Measurements from ENCODE around the gene CACHD1.

Gene CACHD1

DNA sequence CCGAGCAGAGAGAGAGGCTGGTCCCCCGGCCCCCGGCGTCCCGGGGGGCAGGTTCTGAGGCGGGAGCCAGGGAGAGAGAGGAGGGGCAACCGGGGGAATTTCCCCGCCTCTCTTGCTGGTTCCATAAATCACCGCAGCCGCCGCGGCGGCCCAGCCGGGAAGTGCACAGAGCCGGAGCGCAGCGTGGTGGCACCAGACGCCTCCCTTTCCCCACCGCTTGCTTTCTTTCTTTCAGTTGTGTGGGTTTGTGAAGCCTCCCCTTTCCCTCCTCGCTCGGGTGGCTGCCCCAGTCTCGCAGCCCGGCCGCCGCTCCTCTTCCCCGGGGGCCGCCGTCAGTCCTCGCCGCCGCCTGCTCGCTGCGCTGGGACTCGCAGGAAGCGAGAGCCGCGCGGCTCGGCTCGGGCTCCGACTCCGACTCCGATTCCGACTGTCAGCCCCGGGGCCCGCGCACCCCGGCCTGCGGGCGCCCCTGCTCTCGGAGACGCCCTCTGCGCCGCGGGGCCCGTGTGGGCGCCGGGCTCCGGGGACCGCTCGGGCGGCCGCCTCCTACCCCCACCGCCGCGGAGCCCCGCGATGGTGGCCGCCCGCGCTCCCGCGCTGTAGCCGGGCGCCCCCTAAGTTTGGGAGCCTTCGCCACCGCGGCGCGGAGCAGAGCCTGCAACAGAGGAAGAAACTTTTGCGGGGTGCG is at the start of gene CACHD1:
Gene CACHD1 (plus strand): TSS at position 153 of the 688 bp plus-strand sequence. CDS start 616 bp downstream, outside the sequence.
- DNase-seq: peak; percentile 72

DNA sequence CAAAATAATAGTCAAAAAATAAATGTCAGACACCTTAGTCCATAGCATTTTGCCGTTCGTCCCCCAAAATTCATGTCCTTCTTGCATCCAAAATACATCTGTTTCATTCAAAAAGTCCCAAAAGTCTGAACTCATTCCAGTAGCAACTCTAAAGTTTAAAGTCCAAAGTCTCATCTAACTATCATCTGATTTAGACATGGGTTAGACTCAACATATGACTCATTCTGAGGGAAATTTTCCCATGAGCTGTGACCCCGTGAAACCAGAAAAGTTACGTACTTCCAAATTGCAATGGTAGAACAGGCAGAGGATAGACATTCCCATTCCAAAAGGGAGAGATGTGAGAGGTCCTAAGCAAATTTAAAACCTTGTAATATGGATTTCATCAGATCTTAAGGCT is 48.6 kb upstream of the CACHD1 start:
- DNase-seq: no peak

DNA sequence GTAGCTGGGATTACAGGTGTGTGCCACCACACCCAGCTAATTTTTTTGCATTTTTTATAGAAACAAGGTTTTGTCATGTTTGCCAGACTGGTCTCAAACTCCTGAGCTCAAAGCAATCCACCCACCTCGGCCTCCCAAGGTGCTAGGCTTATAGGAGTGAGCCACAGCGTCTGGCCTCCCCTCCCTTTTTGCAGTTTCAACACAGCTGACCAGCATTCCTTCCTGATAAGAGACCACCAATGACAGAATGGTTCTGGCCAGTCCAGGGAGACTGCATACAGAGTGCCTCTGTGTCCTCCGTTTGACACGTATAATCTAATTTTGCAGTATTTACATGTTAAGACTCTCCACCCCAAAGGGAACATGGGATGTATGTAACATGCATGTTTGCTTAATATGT is 46.4 kb upstream of the CACHD1 start:
- DNase-seq: no peak

DNA sequence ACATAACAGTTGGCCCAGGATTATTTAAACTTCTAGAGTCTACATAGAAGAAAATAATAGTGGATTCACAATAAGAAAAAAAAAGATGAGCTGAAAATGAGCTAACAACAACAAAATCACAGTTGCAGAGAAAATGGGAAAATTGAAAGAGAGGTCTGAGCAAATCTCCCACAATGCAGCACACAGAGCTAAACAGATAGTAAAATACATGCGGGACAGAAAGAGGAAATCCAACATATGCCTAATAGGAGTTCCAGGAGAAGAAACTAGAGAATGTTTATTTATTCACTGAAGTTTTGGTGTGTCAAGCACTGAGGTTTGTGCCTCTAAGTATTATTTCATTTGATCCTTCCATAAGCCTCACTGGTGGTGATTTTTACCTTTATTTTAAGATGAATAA is 45.5 kb upstream of the CACHD1 start:
- DNase-seq: no peak

DNA sequence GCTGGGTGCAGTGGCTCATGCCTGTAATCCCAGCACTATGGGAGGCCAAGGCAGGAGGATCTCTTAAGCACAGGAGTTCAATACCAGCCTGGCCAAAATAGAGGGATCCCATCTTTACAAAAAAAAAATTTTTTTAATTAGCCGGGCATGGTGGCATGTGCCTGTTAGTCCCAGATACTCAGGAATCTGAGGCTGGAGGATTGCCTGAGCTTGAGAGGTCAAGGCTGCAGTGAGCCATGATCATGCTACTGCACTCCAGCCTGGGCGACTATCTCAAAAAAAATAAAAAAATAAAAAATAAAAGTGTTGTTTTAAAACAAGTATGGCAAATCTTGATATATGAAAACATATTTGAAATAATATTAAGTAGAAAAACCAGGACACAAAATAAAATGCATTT is 44.4 kb upstream of the CACHD1 start:
- DNase-seq: no peak

DNA sequence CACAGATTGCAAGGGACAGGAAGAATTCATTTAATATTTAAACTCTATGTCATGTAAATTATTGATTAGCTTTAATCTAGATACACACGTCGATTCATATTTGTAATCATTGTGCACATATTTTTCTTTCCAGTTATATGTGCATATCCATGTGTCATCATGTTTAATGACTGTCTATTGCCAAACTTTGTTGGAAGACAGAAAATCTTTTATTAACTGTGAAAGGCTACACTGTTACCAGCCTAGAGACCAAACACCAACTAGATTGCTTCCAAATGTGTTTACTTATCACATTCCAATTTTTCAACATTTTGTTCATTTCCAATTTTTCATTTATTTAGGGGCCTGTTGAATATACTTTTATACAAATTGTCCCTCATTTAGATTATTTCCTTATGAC is 43.2 kb upstream of the CACHD1 start:
- no peak for DNase-seq

DNA sequence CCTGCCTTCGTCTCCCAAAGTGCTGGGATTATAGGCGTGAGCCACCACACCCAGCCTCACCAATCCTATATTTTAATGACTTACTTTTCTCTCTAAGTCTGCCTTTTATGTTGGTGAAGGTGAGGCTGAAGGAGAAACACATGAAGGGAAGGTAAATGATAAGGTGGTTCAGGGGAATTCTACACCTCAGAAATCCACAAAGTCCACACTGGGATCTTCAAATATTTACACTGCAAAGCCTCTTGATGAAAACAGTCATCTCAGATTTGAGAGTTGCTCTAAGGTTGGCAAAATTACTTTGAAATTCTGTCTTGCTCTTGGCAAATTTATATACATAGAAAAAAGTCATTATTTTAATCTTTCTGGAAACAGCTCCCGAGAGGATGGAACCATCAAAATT is 42.0 kb upstream of the CACHD1 start:
- DNase-seq: no peak

DNA sequence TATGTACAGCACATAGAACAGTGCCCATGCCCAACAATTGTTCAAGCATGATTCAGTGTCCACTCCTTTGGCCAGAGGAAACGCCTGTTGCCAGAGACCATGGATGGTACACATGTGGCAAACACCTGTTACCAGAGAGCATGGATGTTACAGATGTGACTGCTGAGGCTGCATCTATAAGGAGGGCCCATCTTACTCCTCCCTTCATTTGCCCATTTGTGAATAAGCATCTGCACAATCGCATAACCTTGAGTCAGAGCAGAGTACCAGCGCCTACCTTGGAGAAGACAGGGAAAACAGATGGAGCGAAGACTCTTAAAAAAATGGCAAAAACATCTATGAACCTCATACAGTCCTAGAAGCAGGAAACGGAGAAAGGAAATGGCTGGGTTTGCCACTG is 36.6 kb upstream of the CACHD1 start:
- DNase-seq: no peak

DNA sequence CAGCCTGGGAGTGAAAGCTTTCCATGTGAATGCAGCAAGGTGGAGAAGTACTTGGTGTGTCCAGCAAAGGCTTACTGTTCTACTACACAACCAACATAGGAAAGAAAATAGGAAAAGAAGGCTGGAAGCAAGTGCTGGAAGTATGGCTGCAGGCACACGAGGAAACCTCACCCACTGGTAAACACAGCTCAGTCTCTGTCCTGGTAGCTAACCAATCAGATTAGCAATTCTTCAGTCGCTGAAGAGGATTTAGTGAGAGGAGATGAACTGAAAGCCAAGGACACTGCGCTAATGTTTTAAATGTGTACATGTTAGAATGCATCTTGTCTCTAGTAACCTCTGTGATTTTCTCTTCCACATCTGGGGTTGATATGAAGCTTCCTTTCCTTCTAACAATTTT is 36.2 kb upstream of the CACHD1 start:
- no peak for DNase-seq

DNA sequence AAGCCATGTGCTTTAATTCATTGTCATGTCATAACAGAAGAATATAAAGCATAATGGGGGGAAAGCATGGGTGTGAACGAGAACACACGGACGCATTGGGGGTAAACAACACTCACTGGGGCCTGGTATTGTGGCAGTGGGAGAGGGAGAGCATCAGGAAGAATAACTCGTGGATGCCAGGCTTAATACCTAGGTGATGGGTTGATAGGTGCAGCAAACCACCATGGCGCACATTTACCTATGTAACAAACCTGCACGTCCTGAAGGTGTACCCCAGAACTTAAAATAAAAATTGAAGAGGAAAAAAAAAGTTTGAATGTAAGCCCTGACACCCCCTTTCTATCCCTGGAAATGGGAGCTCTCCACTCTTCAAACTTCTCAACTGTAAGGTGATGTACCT is 34.9 kb upstream of the CACHD1 start:
- no peak for DNase-seq

DNA sequence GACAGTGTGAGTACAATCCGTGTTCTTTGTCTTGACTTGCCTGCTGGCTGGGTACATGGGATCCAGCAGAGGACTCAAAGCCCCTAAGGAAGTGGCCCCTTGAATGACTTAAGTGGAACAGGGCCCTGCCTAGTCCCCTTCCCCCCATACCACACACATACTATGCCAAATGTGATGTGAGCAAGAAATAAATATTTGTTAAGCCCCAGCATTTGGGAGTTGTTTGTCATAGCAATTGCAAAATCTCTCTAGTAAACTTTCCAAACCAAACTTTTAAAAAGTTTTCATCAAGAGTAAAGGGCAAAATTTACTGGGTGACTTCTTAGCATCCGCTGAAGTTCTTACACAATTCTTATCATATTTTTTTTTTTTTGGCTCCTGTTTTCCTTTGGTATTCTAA is 32.5 kb upstream of the CACHD1 start:
- DNase-seq: no peak

DNA sequence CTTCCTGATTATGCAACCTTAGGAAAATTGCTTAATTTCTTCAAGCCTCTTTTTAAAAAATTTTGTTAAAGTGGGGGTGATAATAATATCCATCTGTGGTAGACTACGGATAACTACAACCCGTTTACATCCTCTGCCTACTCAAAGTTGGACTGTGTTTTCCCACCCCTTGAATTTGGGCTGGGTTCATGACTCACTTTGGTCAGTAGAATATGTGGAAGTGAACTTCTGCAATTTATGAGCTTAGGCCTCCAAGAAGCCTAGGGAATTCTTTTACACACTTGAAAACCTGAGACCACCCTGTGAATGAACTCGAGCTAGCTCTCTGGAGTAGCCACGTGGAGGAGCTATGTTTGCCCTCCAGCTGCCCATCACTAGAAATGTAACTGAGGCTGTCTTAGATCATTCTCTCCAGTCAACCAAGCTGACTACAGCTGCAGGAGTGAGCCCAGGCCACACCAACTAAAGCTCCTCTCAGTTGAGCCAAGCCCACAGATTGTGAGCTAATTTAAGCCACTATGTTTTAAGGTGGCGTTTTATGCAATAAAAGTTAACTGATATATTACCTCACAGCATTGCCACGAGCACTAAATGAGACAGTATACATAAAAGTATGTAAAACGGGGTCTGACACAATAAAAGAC is 29.6 kb upstream of the CACHD1 start:
- no peak for DNase-seq

DNA sequence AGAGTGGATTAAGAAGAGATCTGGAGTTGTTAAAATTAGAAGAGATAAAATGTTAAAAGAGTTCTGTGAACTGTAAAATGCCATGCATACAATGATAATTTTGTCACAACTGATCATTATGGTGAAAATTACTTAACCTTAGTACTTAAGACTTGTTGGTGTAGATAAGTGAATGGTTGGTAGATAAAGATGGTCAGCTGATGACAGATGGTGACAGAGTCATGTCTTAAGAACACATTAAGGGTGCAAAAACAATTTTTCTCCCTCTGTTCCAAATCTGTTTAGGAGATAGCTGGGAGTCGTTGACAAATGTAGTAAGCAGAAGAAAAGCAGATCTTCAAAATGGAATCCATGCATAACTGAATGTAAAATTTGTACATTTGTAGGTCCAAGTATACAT is 18.5 kb upstream of the CACHD1 start:
- no peak for DNase-seq

DNA sequence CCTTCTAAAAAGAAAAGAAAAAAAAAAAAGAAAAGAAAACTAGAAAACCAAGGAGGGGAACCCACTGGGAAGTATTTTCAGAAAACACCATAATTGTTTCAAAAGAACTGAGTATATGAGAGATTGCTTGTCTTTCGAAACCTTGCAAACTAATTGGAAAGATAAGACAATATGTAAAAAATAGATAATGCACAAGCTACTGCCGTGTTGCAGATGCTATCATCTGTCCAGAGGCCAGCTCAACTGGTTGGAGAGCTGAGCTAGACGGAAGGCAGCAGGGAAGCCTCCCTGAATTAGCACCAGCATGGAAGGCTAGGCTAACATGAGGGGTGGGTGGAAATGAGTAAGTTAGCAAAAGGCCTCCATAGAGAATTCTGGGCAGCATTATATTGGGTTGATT is 16.2 kb upstream of the CACHD1 start:
- no peak for DNase-seq

DNA sequence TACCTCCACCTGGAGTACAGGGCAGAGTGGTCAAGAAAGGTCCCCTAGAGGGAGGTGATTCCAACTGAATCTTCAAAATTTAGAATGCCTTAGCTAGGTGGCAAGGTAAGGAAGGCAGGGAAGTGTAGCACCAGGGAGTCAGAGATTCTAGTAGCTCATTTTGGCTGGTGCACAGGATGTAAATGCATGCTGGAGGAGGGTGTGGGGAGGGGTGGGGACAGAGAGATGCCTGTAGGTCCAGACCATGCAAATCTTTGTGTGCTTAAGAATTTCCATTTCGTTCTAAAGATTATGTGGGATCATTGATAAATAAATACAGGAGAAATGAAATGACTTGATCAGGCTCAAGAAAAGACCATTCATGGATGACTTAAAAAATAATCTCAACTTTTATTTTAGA is 11.0 kb upstream of the CACHD1 start:
- no peak for DNase-seq

DNA sequence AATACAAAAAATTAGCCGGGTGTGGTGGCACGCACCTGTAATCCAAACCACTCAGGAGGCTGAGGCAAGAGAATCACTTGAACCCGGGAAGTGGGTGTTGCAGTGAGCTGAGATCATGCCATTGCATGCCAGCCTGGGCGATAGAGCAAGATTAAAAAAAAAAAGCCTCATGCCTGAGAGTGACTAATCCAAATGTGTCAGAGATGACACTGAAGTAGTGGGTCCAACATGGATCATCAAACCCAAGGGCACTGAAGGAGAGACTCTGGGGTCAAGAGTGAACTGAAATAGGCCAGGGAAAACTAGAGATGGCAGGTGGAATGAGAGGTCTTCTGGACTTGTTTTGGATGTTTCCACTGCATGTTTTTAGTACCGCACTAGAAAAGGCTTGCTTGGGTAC is 10.2 kb upstream of the CACHD1 start:
- no peak for DNase-seq

DNA sequence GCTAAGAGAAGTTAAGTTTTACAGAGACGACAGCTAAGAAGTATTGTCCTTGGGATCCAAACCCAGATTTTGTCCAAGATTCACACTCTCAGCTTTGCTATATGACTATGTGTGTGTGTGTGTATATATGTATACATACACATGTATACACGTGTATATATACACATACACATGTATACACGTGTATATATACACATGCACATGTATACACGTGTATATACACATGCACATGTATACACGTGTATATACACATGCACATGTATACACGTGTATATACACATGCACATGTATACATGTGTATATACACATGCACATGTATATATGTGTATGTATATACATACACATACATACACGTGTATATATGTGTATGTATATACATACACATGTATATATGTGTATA is 3.9 kb upstream of the CACHD1 start:
- no peak for DNase-seq

DNA sequence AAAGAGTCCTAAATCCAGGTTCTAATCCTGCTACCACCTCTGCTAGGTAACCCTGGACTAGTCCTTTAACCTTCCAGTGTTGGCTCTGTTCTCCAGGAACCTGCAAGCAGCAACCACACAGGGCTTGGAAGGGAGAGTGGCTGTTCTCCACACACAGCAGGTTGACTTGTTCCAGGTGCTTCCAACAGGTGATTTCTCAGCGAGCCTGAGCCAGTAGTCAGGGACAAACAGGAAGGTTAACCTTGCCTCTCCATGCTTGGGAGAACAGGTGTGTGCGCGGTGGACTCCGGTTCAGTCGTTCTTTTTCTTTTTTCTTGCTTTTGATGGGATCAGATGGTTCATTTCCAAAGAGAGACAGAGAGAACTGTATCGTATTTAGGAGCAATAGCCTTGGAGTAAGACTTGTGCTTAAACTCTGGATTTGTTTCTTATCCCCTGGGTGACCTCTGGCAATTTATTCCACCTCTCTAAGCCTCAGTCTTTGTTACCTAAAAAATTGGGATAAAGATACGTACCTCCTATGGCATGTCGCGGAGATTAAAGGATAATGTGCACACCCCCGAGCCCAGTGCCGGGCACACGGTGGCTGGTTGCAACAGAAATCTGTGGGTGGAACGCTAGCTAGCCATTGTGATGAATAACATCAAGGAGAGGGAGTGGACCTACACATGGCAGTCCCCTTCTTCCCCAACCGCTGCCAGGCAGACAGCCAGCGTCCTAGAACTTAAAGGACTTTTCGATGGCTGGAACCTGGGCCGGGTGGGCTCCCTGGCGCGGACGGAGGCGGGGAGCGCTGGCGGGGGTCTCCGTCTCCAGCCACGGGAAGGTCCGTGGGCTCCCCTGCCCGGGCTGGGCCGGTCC is 583 bp upstream of the CACHD1 start:
- no peak for DNase-seq

DNA sequence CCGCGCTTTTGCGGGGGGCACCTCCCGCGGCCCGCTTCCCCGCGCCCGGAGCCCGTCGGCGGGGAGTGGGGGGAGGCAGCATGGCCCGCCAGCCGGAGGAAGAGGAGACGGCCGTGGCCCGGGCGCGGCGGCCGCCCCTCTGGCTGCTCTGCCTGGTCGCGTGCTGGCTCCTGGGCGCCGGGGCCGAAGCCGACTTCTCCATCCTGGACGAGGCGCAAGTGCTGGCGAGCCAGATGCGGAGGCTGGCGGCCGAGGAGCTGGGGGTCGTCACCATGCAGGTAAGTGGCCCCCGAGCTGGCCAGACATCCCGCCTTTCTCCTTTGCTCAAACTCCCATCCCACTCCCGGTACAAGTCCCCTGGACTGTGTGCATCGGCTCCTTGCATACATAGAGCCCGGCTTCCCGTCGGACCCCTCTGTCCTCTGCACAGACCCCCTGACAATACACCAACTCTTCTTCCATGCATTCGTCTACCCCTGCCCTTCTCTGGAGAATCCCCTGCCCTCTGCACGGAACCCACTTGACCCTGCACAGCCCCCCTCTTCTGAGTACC is 812 bp downstream of the CACHD1 start:
- no peak for DNase-seq

DNA sequence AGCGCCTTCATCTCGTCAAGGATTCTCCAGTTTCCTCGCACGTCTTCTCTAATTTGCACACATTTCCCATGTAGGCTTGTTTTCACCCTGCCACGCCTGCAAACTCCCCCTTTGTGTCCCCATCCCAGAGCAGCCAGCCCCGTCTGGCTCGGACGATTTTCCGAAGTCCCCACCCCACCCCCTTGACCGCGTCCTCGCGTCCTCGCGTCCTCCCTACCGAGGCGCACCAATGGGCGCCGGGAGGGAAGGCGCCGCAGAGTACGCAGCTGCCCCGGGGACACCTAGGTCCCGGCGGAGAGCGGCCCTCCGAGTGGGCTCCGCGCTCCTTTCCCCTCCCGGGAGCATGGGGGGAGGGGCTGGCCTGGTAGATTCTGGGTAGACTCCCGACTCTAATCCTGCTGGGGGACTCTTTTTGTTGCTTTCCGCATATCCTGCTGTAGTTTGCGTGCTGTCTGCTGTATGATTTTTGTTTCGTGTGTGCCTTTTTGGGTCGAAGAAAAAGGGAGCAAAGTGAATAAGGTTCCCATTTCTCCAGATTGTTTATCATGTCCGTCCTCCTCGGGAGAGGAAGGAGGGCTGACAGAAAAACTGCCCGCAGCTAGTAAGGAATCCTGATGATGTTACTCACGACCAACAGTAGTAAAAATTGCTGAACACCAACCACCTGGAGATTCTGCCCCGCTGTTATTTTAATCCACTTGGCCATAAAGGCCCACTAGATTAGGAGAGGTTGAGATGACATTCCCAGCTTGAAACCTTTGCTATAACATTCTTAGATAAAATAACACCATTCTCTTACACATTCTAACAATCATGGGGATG is 1.5 kb downstream of the CACHD1 start:
- DNase-seq: no peak

DNA sequence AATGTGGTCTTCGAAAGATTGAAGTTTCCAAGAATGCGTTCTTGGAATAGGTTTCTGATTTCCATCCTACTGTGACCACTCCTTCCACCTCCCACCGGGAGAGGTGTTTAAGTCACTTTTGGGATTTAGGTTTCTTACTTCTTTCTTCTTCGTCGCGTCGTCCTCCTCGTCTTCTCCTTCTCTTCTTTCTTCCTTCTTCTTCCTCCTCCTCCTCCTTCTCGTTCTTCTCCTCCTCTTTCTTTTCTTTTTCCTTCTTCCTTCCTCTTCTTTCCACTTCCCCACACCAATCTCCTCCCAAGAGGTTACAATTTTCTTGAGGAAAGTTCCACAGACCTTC is 2.1 kb downstream of the CACHD1 start:
- DNase-seq: no peak

DNA sequence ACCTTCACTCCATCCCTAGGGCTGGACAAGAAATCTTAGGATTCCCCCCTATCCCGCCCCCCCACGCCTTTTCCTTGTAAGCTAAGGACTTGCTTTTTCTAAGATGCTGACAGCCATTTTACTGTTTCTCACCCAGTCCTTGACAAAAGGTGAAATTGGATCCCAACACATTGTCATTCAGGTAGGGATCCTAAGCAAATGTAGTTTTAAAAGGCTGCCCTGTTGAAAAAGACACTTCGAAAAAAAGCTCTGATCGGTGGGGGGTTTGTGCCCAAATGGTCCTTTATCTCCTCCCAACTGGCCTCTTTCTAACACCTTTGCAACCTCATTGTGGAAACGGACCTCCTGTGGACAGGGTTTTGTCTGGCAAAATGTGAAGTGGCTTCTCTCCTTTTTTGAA is 2.9 kb downstream of the CACHD1 start:
- no peak for DNase-seq

DNA sequence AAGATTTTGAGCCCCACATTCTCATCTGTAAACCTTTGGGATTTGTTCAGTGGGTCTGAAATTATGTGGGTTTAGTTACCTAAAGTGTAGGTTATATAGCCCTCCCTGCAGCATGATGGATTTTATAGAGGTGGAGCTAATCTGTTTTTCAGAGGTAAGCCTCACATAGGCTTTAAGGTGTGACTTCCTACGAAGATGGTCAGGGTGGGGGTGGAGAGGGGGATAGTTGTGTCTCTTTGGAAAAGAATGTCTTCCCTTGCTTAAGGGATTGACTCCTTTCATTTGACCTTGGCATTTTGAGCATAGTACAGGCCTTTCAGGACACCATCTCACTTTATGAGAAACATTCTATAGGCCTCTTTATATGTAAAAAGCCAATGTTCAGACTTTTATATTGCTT is 3.4 kb downstream of the CACHD1 start:
- DNase-seq: no peak

Data from amniotic stem cell (primary cell).